GM18909 (cell line): ENCODE measurements around the gene C20orf173.
"Not testable (repeated sequence)": the region's sequence is repeated elsewhere in the genome, so short reads cannot be mapped to it uniquely, and the experiment has no call there.

Source experiments
- ATAC-seq: cut with Tn5 transposase; IDR thresholded peaks from one replicate; pipeline ENCODE4 v1.9.1; 2021; ENCODE audit warnings: mild to moderate bottlenecking; ENCODE audit not compliant: unreplicated experiment, poor library complexity

The C20orf173 gene

DNA sequence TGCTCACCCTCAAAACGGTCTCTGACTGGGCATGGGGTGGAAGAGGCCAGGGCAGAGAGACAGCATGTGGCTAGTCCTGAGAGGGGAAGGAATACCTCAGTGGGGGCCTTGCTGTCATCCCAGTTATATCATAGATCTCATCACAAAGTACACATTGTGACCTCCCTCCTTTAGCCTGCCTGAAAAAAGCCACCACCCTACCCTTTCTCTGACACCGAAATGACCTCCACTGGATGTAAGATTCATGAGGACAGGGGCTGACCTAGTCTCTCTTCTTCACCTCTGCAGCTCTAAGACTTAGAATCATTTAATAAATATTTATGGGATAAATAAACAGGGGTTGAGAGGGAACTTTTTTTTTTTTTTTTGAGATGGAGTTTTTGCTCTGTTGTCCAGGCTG lies at the start of gene C20orf173:
Gene C20orf173 (minus strand): TSS at position 101 of the 400 bp plus-strand sequence. CDS start 279 bp downstream, outside the sequence.
- no peak for ATAC-seq

DNA sequence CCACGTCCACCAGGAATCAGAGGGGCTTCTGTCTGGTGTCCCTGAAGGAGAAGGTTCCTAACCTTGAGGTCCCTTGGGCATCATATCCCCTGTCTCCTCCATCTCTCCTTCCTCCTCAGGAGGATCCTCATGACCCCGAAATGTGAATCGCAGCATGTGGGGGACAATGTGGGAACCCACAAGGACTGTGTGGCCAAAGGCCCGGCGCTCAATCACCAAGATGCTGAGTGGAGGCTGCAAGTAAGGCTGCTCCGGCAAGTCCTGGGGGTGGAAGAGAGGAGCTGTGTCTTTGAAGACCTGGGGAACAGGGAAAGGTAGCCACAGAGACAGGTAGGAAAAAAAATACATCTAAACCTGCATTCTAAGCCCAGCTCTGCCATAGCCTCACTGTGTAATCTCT lies 49.7 kb upstream of the C20orf173 start:
- ATAC-seq, result no peak

DNA sequence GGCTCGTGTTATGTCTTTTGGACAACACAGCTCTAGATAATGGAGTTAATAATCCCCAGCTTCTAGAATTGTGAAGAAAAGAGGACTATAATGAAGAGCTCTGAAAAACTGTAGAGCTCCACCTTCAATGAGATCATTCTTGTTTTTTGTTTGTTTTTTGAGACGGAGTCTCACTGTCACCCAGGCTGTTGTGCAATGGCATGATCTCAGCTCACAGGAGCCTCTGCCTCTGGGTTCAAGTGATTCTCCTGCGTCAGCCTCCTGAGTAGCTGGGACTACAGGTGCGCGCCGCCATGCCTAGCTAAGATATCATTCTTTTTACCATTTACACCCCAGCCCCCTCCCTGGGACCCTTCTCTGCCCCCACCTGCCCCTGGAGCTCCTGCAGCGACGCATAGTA lies 49.0 kb upstream of the C20orf173 start:
- no peak for ATAC-seq

DNA sequence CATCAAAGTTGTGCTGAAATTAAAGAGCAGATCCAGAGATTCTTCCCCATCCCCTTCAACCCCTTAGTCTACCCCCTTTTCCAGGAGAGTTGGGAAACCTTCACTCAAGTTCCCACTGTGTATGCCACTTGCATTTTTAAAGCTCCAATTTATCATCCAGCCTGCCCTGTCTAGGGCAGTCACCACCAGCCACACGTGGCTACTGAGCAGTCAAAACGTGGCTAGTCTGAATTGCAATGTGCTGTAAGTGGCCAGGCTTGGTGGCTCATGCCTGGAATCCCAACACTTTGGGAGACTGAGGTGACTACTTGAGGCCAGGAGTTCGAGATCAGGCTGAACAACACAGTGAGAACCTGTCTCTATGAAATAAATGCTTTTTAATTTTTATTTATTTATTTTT lies 47.4 kb upstream of the C20orf173 start:
- no peak for ATAC-seq

DNA sequence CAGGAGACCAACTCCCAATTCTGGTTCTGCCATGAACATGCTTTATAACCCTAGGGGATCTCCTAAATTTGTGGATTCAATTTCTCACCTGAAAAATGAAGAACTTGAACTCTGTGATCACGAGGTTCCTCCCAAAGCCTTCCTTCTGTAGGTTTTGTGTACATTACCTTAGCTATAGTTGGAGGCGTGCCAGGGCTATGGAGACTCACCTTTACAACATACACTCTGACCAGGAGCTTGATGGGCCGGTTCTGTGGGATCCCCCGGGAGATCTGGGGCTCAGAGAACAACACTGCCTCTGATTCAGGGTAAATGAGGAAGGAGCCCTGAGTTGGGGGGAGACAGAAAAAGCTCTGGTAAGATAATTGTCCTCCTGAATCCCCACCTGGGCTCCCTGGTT lies 46.5 kb upstream of the C20orf173 start:
- no peak for ATAC-seq

DNA sequence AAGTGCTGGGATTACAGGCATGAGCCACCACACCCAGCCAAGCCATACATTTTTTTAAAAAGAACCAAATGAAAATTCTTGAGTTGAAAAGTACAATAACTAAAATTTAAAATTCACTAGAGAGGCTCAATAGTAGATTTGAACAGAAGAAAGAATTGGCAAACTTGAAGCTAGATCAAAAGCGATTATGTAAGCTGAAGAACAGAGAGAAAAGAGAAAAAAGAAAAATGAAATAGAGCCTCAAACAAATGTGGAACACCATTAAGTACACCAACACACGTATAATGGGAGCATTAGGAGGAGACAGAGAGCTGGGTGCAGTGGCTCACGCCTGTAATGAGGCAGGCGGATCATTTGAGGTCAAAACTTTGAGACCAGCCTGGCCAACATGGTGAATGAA lies 43.4 kb upstream of the C20orf173 start:
- no peak for ATAC-seq

DNA sequence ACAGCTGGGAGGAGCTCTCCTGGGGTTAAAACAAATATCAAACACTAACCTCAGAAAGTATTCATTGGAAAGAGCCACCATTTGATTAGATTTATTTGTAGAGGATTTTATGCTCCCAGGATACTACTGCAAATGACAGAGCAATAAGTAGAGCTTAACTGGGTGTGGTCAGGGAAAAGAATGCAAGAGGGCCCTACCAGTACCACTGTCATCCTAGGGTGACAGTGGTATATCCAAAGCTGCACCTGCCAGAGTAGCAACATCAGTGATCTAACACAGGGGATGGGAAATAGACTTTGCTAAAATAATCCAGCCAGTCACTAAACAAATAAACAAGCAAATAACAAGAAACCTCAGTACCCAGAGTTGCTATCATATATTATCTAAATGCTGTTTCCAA lies 42.1 kb upstream of the C20orf173 start:
- ATAC-seq, result no peak

DNA sequence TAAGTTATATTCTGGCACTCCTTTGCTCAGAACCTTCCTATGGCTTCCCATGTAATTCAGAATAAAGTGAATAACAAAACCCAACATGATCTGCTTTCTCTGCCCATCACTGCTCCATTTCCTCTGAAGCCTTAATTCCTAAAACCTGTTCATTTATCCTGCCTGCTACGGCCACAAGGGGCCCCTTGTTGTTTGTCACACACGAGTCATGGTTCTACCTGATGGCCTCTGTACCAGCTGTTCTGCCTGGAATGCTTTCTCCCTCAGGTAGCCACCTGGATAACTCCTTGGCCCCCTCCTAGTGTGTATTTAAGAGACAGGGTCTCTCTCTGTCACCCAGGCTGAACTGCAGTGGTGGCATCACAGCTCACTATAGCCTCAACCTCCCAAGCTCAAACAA lies 39.2 kb upstream of the C20orf173 start:
- no peak for ATAC-seq

DNA sequence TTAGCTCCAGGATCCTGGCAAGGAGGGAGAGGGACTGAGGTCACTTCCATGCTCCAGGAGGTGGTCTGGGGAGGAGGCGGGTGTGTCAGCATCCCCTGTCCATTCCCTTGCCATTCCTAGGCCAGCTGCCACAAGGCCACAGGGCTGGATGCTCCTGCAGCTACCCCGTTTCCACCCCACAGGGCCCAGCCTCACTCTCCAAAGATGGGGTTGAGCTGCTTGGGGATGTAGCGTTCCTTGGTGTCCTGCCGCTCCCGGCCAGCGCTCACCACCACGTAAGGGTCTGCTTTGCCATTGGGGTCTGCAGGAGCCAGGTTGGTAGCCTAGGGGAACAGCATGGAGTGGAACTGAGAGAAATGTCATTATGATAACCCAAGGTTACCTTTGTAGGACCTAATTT lies 35.5 kb upstream of the C20orf173 start:
- no peak for ATAC-seq

- no peak for ATAC-seq
Observed at GRCh38 chr20:35563834-35564233, 34.4 kb upstream of the C20orf173 start.

GRCh38 chr20:35562541-35563110 lies 33.2 kb upstream of the C20orf173 start:
- ATAC-seq, result no peak

DNA sequence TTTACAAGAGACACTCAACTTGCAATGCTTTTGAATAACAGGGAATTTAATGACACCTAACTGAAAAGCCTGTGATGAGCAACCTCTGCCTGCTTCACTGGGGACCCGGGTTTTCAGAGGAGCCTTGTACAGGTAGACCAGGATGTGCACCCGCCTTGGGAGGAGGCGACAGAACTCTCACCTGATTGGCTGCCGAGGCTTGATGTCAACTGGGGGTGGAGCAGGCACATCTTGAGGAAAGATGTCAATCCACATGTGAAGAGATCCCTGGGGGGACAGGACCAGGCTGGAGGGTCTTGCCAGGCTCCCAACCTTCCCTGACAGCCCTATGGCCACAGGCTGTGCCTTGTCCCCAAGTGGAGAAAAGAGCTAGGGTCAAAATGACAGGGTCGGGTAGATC lies 32.2 kb upstream of the C20orf173 start:
- no peak for ATAC-seq

DNA sequence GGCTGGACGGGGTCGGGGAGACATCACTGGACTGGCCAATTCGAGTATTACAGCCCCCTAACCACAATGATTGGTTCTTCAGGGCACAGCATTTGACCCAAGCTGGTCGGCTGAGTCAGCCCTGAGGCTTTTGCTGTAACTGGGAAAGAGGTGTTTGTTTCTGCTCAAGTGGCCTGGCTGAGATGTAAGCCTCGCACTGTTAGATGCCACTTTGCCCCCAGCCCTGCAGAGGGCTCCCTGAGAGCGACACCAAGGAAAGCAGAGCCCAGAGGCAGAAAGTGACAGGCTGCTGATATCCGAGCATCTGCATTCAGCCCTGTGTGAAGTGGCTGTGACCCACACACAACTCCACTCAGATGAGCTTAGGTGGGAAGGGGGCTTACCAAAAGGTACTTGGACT lies 31.8 kb upstream of the C20orf173 start:
- ATAC-seq, result no peak

DNA sequence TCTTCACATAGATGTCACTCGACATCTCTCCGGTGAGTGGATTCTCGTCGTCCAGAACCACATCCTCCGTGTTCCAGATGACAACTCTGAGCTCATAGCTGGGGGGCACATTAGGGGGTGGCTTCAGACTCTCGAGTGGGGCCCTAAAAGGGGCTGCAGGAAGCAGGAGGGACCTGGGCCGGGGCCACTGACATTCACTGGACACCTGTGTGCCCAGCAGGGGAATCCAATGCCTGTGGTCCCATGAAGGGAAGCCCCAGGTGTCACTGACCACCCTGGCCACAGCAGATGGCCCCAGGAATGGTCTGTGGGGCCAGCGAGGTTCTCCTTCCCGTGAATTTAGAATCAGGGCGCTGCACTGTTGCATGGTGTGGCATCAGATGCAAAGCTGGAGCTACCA lies 31.1 kb upstream of the C20orf173 start:
- ATAC-seq, result no peak

- no peak for ATAC-seq
Observed at GRCh38 chr20:35560105-35560511, 30.7 kb upstream of the C20orf173 start.

DNA sequence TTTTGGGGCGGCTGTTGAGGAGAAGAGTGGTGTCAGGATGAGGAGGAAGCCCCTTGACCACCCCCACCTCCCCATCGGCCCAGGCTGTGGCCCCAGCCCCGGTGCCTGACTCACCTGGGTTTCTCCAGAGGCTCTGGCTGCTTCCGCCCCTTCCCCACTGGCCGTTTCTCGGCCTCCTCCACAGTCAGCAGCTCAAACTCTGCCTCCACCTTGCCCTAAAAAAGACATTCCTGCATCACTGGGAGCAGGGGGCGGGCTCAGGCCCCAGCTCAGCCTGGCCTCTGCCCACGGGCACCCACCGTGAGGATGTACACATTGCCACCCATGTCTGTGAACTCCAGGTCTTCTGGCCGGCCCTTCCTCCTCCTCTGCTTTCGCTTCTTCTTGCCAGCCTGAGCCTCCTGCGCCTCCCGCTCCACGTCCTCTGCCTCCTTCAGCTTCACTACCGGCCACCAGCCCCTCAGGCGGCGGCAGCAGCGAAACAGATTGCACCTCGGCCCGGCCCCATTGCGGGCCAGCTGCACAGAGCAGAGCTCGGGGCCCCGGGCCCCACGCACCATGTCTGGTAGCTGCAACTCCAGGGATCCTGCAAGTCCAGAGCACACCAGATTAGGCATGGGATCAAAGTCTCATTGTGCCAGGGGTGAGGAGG lies 29.7 kb upstream of the C20orf173 start:
- ATAC-seq, result no peak

GRCh38 chr20:35558451-35558850 lies 29.0 kb upstream of the C20orf173 start:
- no peak for ATAC-seq

DNA sequence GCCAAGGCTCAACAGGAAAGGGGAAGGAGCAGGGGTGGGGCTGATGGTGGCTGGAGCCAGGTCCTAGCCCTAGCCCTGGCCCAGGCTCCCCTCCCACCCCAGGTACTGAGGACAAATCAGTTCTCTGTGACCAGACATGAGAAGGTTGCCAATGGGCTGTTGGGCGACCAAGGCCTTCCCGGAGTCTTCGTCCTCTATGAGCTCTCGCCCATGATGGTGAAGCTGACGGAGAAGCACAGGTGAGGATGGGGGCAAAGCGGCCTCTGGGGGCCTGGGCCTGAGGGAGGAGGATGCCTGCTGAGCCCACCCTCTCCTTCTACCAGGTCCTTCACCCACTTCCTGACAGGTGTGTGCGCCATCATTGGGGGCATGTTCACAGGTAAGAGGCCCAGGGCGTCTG lies 27.4 kb upstream of the C20orf173 start:
- no peak for ATAC-seq

DNA sequence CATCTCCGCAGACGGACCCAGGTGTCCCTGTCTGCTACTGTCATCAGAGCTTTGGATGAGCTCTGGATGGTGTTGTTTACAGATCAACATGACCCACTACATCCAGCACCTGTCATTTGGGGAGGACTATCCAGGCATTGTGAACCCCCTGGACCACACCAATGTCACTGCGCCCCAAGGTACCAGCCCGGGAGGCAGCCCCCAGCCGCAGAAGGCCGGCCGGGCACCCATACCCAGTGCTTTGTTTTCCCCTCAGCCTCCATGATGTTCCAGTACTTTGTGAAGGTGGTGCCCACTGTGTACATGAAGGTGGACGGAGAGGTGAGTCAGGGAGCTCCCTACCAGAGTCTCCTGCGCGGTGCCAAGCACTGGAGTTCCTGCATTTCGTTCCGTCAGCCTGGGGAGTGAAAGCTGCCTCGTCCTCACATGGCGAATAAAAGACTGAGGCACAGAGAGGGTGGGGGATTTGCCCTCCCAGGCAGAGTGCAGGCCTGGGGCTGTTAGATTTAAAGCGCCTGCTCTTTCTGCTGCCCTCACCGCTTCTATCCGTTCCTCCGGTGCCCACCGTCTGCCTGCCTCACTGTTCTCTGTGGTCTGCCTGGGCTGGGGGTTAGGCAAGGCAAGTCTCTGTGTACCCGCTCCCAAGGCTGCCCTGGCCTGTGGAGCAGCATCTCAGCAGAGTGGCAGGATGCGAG lies 26.6 kb upstream of the C20orf173 start:
- ATAC-seq, result no peak

DNA sequence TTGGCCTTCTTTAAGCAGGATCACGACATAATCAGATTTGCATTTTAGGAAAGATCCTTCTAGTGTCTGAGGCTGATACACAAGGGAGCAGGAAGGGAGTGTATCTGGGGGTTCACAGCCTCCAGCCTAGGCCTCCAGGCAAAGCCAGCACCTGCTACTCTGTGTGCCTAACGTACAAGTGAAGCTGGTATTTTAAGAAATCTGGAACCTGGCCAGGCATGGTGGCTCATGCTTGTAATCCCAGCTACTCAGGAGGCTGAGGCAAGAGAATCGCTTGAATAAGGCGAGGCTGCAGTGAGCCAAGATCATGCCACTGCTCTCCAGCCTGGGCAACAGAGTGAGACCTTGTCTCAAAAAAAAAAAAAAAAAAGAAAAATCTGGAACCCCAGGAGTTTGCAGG lies 26.0 kb upstream of the C20orf173 start:
- ATAC-seq, result not testable (repeated sequence)

DNA sequence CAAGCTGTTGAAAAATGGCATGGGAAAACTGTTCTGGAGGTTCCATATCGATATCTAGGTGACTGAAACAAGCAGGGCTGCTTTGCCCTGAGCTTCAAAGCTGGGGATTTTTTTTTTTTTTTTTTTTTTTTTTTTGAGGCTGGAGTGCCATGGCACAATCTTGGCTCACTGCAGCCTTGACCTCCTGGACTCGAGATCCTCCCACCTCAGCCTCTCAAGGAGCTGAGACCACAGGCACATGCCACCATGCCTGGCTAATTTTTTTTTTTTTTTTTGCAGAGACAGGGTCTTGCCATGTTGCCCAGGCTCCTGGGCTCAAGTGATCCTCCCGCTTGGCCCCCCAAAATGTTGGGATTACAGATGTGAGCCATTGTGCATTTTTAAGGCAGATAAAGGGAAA lies 23.5 kb upstream of the C20orf173 start:
- no peak for ATAC-seq

GRCh38 chr20:35551503-35551902 lies 22.1 kb upstream of the C20orf173 start:
- no peak for ATAC-seq
